ENCODE data around the gene ATXN3. TPM values are rescaled to one million over a fixed set of nuclear protein-coding genes. Genes with fewer than 3 reads are reported as not detected.
A peak's percentile ranks its signal among the peaks of the same experiment; 100 is the strongest.

Gene ATXN3
- total RNA-seq, 1 donor from 2014 or later = 24.2 TPM

GRCh38 chr14:92153581-92153980, 47.2 kb upstream of the ATXN3 start:
- Mint-ChIP-seq H3K9me3 (ENCODE audit: unreplicated experiment) (no peaks in the 10 kb centered on the region), H3K27ac (ENCODE audit: unreplicated experiment) (no peak overlapping the region), H3K36me3 (ENCODE audit: low read depth, unreplicated experiment) (peaks cover 5% of the 10 kb centered on the region), H3K27me3 (ENCODE audit: low read depth, unreplicated experiment) (no peaks in the 10 kb centered on the region), H3K4me3 (ENCODE audit: unreplicated experiment) (no peak overlapping the region), H3K4me1 (ENCODE audit: low read depth, unreplicated experiment) (no peaks in the 10 kb centered on the region)
- H4K20me1 ChIP-seq (ENCODE audit: insufficient read depth, low read length) = no peaks in the 10 kb centered on the region
- H3K4me2 ChIP-seq (ENCODE audit: low read length) = no peak overlapping the region
- DNase-seq (ENCODE audit: low read depth) (no peak), FAIRE-seq (no peak)
- no peak overlapping the region for H3K4me3 ChIP-seq (ENCODE audit: insufficient read depth, low read depth, low read length)
- H3K27me3 ChIP-seq (ENCODE audit: insufficient read depth, low read length) = no peaks in the 10 kb centered on the region
- no peak overlapping the region for H3K9ac ChIP-seq (ENCODE audit: low read length)
- H3K36me3 ChIP-seq (ENCODE audit: insufficient read depth, low read length) = peaks cover 29% of the 10 kb centered on the region
- H3K4me1 ChIP-seq (ENCODE audit: insufficient read depth, low read length) = no peaks in the 10 kb centered on the region
- H3K79me2 ChIP-seq (ENCODE audit: insufficient read depth, low read length) = no peaks in the 10 kb centered on the region
- H2AFZ ChIP-seq (ENCODE audit: low read depth, low read length) = no peak overlapping the region
- TF ChIP-seq CTCF (IDR thresholded peaks at IDR 0.05; ENCODE audit: insufficient read depth, low read depth, low read length) (no peak), EZH2 (IDR thresholded peaks at IDR 0.05; ENCODE audit: insufficient read depth, low read length) (no peak)
- H3K9me3 ChIP-seq (ENCODE audit: insufficient read depth, low read depth, low read length) = no peaks in the 10 kb centered on the region
- H3K27ac ChIP-seq (ENCODE audit: low read depth, low read length) = no peak overlapping the region

- H3K4me1 Mint-ChIP-seq (ENCODE audit: low read depth, unreplicated experiment) = peaks cover 22% of the 10 kb centered on the region
- H3K27ac Mint-ChIP-seq (ENCODE audit: unreplicated experiment) = no peak overlapping the region
- H3K4me2 ChIP-seq (ENCODE audit: low read length) = no peak overlapping the region
- no peaks in the 10 kb centered on the region for H3K79me2 ChIP-seq (ENCODE audit: insufficient read depth, low read length)
- H3K4me3 Mint-ChIP-seq (ENCODE audit: unreplicated experiment) = no peak overlapping the region
- H3K4me3 ChIP-seq (ENCODE audit: insufficient read depth, low read depth, low read length) = no peak overlapping the region
- H3K27me3 Mint-ChIP-seq (ENCODE audit: low read depth, unreplicated experiment) = no peaks in the 10 kb centered on the region
- no peaks in the 10 kb centered on the region for H3K9me3 ChIP-seq (ENCODE audit: insufficient read depth, low read depth, low read length)
- peaks cover 16% of the 10 kb centered on the region for H3K36me3 Mint-ChIP-seq (ENCODE audit: low read depth, unreplicated experiment)
- H2AFZ ChIP-seq (ENCODE audit: low read depth, low read length) = no peak overlapping the region
- H4K20me1 ChIP-seq (ENCODE audit: insufficient read depth, low read length) = peaks cover 9% of the 10 kb centered on the region
- H3K9ac ChIP-seq (ENCODE audit: low read length) = no peak overlapping the region
- TF ChIP-seq CTCF (IDR thresholded peaks at IDR 0.05; ENCODE audit: insufficient read depth, low read depth, low read length) (no peak), EZH2 (IDR thresholded peaks at IDR 0.05; ENCODE audit: insufficient read depth, low read length) (no peak)
- no peaks in the 10 kb centered on the region for H3K9me3 Mint-ChIP-seq (ENCODE audit: unreplicated experiment)
- H3K27me3 ChIP-seq (ENCODE audit: insufficient read depth, low read length) = no peaks in the 10 kb centered on the region
- H3K27ac ChIP-seq (ENCODE audit: low read depth, low read length) = peak overlapping the region; percentile 5
- peak; percentile 57 for DNase-seq (ENCODE audit: low read depth)
- peaks cover 41% of the 10 kb centered on the region for H3K36me3 ChIP-seq (ENCODE audit: insufficient read depth, low read length)
- peak; percentile 54 for FAIRE-seq
- peaks cover 6% of the 10 kb centered on the region for H3K4me1 ChIP-seq (ENCODE audit: insufficient read depth, low read length)
Observed at GRCh38 chr14:92144708-92145107, 38.3 kb upstream of the ATXN3 start.

GRCh38 chr14:92143962-92144361, 37.6 kb upstream of the ATXN3 start:
- no peaks in the 10 kb centered on the region for H3K27me3 ChIP-seq (ENCODE audit: insufficient read depth, low read length)
- FAIRE-seq (no peak), DNase-seq (ENCODE audit: low read depth) (no peak)
- H2AFZ ChIP-seq (ENCODE audit: low read depth, low read length) = no peak overlapping the region
- peaks cover 41% of the 10 kb centered on the region for H3K36me3 ChIP-seq (ENCODE audit: insufficient read depth, low read length)
- H4K20me1 ChIP-seq (ENCODE audit: insufficient read depth, low read length) = peaks cover 9% of the 10 kb centered on the region
- no peak overlapping the region for H3K4me3 ChIP-seq (ENCODE audit: insufficient read depth, low read depth, low read length)
- no peaks in the 10 kb centered on the region for H3K9me3 ChIP-seq (ENCODE audit: insufficient read depth, low read depth, low read length)
- Mint-ChIP-seq H3K4me3 (ENCODE audit: unreplicated experiment) (no peak overlapping the region), H3K4me1 (ENCODE audit: low read depth, unreplicated experiment) (peaks cover 22% of the 10 kb centered on the region), H3K27ac (ENCODE audit: unreplicated experiment) (no peak overlapping the region), H3K36me3 (ENCODE audit: low read depth, unreplicated experiment) (peaks cover 14% of the 10 kb centered on the region), H3K9me3 (ENCODE audit: unreplicated experiment) (no peaks in the 10 kb centered on the region), H3K27me3 (ENCODE audit: low read depth, unreplicated experiment) (no peaks in the 10 kb centered on the region)
- H3K4me2 ChIP-seq (ENCODE audit: low read length) = no peak overlapping the region
- TF ChIP-seq EZH2 (IDR thresholded peaks at IDR 0.05; ENCODE audit: insufficient read depth, low read length) (no peak), CTCF (IDR thresholded peaks at IDR 0.05; ENCODE audit: insufficient read depth, low read depth, low read length) (no peak)
- no peaks in the 10 kb centered on the region for H3K79me2 ChIP-seq (ENCODE audit: insufficient read depth, low read length)
- no peak overlapping the region for H3K27ac ChIP-seq (ENCODE audit: low read depth, low read length)
- H3K9ac ChIP-seq (ENCODE audit: low read length) = no peak overlapping the region
- H3K4me1 ChIP-seq (ENCODE audit: insufficient read depth, low read length) = peaks cover 6% of the 10 kb centered on the region
